NCI-H446 (cell line): ENCODE results near the gene TEKT1.

Experiments used
- DNase-seq, 2 experiments: peaks; one replicate each; lab custom pipeline; 2025; lab: John Stamatoyannopoulos, UW

The TEKT1 gene

DNA sequence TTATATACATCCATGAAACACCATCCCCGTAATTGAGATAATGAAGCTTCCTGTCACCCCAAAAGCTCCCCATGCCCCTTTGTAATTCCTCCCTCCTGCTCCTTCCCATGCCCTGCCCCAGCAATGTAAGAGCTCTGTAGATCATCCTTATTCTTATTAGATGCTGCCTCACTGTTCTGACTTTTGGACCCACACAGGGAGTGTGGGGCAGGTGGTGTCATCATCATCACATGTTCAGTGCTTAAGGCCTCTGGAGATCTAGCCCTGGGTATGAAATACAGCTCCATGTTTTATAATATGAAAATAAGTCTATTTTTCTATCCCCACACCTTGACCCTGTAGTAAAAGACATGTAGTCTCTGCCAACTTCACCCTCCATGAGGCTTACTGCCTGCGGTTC lies 73.8 kb downstream of the TEKT1 start:
- no peak for DNase-seq

GRCh38 chr17:6756425-6757031 lies 75.0 kb downstream of the TEKT1 start:
- DNase-seq = no peak

- DNase-seq = no peak
Observed at GRCh38 chr17:6755731-6756184, 75.8 kb downstream of the TEKT1 start, which contains the start of gene XAF1. Gene XAF1, plus strand, starts transcription at chr17:6756046. Its CDS starts 33 bp downstream, at chr17:6756079.

DNA sequence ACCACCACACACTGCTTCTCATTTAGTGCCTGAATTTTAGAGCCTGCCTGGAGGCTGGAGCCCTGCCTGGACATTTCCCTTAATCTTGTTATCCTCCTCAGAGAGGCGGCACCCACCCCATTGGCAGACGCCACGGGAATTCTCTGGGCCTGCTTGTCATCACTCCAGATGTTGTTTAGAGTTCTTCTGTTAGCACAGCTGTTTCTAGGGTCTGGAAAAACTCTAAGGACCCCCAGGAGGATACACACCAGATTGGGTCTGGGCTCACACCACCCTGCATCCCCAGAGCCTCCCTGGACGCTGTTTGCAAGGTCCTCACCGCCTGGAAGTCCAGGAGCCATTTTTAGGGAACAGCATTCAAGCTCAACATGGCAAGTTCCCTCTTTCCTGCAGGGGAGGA lies 76.2 kb downstream of the TEKT1 start:
- DNase-seq = no peak

- no peak for DNase-seq
Observed at GRCh38 chr17:6753546-6753945, 78.0 kb downstream of the TEKT1 start.

- no peak for DNase-seq
Observed at GRCh38 chr17:6753006-6753445, 78.5 kb downstream of the TEKT1 start.

- DNase-seq = no peak
Observed at GRCh38 chr17:6752068-6752909, 79.2 kb downstream of the TEKT1 start.

DNA sequence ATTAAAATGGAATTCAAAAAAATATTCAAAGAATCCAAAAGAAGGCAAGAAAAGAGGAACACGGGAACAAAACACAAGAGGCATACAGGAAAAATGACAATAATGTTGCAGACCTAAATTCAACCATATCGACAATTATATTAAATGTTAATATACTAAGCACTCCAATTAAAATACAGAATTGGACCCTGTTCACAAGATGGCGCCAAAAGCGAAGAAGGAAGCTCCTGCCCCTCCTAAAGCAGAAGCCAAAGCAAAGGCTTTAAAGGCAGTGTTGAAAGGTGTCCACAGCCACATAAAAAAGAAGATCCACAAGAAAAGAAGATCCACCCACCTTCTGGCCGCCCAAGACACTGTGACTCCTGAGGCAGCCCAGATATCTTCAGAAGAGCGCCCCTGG lies 82.0 kb downstream of the TEKT1 start:
- DNase-seq = no peak

GRCh38 chr17:6748617-6749016 lies 82.9 kb downstream of the TEKT1 start:
- no peak for DNase-seq
